GM19238 (cell line): ENCODE data around the gene OR2J1.
"Not testable (repeated sequence)": the region's sequence is repeated elsewhere in the genome, so short reads cannot be mapped to it uniquely, and the experiment has no call there.

Experiments used
- DNase-seq: peaks from one replicate; pipeline ENCODE4 v3.0.0; 2011; ENCODE audit warnings: low spot score; ENCODE audit not compliant: insufficient read length

The OR2J1 gene

DNA sequence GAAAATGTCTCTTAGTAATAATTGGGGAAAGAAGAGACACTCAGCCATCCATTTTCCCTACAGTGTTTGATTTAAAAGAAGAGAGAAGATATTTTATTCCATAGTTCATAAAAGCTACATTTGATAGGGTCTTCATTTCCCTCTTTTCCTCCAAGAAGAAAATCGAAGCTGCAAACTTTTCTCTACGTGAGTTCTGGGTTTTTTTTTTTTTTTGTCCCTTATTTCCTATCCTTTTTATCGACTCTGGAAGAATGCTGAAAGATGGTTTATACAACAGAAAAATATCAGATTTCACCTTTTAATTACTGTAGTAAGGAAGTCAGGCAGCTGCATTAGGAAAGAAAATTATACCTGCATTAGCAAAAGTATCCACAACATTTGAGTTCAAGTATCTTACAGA is at the start of gene OR2J1:
OR2J1 (plus strand) TSS at position 301 of the 400 bp plus-strand sequence. CDS start 1,453 bp downstream, outside the sequence.
- DNase-seq = no peak

- no peak for DNase-seq
These were observed 47.6 kb upstream of the OR2J1 start for GRCh38 chr6:29051680-29052079.

DNA sequence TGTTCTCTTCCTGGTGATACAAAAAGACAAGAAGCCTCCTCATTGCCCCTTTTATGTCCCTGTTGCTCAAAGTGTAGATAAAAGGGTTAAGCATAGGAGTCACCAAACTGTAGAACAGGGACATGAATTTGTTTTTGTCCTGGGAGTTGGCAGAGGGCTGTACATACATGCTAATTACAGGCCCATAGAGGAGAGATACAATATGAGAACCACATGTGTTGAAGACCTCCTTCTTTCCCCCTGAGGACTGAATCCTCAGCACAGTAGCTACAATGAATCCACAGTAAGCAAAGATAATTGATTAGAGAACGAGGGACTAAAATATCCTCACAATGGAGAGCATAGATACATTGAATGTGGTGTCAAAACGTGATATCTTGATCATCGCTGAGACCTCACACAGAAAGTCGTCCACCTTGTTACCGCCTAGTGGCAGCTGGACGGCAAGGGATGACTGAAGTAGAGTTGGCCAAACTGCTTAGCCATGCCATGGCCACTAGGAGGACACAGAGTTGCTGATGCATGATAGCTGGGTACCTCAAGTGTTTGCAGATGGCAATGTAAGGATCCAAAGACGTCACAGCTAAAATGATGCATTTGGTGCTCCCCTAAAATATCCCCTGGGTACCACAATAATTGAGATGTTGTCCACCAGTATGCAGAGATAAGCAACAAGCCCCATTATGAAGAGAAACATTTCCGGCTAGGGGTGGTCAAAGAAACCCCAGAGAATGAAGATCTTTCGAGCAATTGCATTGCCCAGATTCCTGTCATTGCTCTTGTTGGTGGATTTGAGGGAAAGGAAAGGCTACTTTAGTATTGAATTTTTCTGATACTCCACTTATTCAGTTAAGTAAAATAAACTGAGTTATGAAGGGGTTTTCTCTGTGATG is 27.2 kb upstream of the OR2J1 start:
- peak; percentile 13 for DNase-seq

DNA sequence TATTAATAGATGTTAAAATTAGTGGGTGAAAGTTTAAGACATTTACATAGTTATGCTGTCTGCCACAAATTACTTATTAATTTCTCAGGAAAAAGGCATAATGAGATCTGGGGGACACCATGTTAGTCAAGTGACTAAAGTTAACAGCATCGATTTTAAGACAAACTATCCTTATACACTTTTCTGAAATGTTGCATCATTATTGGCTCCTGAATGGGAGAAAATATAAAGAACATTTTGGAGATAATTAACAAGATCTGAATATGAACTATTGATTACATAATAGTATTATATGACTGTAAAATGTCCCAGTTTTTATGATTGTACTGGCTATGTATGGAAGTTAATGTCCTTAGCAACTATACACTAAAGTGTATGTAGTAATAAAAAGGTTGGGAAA is 20.1 kb upstream of the OR2J1 start:
- no peak for DNase-seq

DNA sequence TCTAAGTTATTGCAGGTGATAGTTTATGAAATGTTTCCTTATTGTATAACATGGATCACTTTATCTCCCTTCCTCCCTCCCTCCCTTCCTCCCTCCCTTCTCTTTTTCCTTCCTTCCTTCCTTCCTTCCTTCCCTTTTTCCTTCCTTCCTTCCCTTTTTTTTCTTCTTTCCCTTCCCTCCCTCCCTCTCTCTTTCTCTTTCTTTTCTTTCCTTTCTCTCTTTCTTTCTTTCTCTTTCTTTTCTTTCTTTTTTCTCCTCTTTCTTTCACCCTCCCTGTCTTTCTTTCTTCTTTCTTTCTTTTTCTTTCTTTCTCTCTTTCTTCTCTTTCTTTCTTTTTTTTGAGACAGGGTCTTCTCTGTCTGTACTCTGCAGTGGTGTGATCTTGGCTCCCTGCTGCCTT is 18.0 kb upstream of the OR2J1 start:
- no peak for DNase-seq

DNA sequence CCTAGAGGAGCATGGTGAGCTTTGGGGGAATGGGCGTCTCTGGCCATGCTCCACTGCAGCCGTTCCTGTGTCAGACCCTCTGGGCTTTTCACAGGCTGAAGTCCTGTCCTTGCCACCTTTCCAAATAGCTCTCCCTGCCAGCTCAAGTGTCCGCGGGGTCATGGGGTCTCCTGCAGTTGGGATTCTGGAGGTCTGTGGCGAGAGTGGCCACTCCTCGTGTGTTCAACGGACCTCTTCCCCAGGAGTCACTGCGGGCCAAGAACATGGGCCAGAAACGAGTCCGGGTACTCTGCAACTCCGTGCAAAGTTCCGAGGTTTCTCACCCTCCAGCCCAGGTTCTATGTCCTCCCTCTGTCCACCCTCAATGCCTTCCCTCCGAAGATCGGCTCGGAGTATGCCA is 16.8 kb upstream of the OR2J1 start:
- no peak for DNase-seq

DNA sequence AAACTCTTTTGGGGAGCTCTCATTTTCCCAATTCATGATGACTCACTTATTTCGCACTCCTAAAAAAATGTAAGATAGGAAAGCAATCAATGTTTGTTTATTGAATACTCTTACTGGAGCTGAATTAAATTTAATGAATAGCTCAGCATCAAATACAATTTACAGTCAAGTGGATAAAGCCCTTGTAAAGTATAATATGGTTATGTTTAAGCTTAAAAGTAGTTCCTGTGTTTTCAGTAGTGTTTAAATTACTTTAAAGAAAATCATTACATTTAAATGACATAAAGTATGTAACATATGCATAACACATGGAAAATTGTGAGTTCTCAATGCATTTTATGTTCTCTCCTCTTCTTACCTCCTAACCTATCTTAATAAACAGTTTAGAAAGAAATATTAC is 12.1 kb upstream of the OR2J1 start, which contains the start of gene OR2B3:
OR2B3 (minus strand) TSS at position 101 of the 400 bp plus-strand sequence; CDS start at position 36, 65 bp downstream.
- DNase-seq = no peak

- DNase-seq = no peak
These were observed 6.3 kb upstream of the OR2J1 start for GRCh38 chr6:29092957-29093356.

GRCh38 chr6:29097803-29098202 is 1.5 kb upstream of the OR2J1 start:
- no peak for DNase-seq

DNA sequence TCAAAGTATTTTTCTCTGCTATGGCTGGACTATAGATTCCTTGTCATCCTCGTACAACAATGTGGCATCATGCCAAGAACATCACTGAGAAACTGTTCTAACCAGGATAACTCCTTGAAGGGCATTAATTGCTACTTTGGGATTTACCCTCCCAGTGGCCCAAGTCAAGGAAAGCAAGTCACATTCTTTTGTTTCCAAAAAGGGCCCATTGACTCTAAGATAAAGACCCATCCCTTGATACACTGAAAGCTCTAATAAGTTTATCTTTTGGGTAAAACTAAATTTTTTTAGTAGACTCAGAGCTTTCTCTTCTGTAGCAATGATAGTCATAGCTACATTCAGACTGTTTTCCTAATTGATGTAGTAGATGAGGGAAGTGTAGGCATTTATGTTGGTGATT is 8.5 kb downstream of the OR2J1 start, which contains the start of gene OR2J3:
OR2J3 (plus strand) TSS at position 301 of the 400 bp plus-strand sequence. CDS start 3,833 bp downstream, outside the sequence.
- DNase-seq = no peak

- no peak for DNase-seq
These were observed 12.8 kb downstream of the OR2J1 start for GRCh38 chr6:29112135-29112534.

GRCh38 chr6:29114964-29115363 is 15.7 kb downstream of the OR2J1 start:
- DNase-seq = not testable (repeated sequence)

GRCh38 chr6:29129326-29130012 is 30.2 kb downstream of the OR2J1 start:
- no peak for DNase-seq

DNA sequence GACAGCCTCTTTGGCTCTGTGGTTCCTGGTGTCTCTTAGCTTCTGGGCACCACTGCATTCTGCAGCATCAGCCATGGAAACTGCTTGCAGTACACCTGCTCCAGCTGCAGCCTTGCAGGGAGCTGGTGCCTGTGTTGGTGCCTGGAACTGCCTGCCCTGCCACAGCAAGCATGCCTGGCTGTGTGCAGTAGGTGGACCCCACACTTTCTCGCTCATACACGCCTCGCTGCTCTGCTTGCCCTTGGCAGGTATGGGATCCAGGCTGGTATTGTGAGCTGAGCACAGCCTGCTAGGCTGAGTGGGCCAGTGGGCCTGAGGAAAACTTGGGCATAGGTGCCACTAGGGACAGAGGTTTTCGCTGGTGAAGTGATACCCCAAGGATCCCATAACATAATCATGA is 31.4 kb downstream of the OR2J1 start:
- DNase-seq = no peak

DNA sequence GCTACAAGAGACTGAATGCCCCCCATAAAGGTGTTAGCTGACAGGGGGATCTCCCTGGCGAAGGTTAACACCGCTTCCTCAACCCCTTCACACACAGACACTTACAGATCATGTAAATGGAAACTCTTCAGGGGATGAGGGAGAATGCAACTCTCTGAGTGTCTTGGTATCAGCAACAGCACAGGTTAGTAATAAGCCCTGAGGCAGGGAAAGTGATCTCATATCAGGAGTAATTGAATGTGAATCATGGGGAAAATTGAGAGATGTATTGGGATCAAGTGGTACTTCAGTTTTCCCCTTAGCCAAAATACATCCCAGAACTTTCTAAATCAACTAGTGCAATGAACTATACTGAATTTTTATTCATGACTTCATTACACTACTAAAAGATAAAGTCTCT is 32.4 kb downstream of the OR2J1 start:
- DNase-seq = no peak

GRCh38 chr6:29137724-29138123 is 38.4 kb downstream of the OR2J1 start:
- no peak for DNase-seq

- DNase-seq = no peak
These were observed 42.3 kb downstream of the OR2J1 start for GRCh38 chr6:29141606-29142005.

DNA sequence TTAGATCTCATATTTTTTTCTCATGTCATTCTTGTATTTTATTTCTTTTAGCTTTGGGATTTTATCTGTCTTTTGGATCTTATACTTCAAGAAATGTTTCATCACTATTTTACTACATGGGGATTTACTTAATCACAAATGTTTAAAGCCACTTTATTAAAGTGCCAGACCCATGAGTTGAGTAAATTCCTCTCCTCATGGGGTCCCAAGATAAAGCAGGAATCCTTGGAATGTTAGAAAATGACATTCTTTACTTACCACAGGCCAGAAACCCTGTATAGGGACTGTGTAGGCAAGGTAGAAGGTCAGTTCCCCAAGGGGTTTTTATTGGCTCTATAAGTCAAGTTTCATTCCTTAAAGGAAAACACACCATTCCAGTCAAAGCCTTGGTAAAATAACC is 43.0 kb downstream of the OR2J1 start:
- no peak for DNase-seq

GRCh38 chr6:29146179-29146578 is 46.9 kb downstream of the OR2J1 start:
- no peak for DNase-seq

GRCh38 chr6:29147074-29147473 is 47.8 kb downstream of the OR2J1 start:
- no peak for DNase-seq

DNA sequence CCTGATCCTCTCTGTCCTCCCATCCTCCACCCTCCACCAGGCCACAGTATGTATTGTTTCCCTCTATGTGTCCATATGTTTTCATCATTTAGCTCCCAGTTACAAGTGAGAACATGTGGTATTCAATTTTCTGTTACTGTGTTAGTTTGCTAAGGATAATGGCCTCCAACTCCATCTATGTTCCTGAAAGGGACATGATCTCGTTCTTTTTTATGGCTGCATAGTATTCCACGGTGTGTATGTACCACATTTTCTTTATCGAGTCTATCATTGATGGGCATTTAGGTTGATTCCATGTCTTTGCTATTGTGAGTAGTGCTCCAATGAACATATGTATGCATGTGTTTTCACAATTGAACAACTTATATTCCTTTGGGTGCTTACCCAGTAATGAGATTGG is 50.2 kb downstream of the OR2J1 start:
- not testable (repeated sequence) for DNase-seq
